HG03571 (cell line): ENCODE data around the gene ASB4.

Source experiments
- ATAC-seq: cut with Tn5 transposase; IDR thresholded peaks from one replicate; pipeline ENCODE4 v1.9.1; 2021; ENCODE audit not compliant: unreplicated experiment

The ASB4 gene

DNA sequence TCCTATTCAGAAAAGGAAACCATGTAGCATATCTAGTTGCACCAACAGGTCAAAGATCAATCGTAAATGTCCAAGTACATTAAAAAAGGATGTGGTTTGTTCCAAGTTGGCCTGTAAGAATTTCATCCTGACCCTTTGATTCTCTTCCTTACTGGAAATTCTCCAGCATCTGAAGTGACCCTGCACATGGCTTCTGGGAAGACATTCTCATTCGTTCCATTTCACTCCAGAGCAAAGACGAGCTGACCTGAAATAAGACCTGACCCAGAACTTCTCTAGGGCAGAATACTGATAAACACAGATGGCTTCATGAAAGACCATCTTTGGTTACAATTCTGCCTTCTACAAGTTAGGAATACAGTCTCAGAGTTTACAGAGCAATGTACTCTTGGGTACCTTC lies 39.8 kb downstream of the ASB4 start:
- no peak for ATAC-seq

DNA sequence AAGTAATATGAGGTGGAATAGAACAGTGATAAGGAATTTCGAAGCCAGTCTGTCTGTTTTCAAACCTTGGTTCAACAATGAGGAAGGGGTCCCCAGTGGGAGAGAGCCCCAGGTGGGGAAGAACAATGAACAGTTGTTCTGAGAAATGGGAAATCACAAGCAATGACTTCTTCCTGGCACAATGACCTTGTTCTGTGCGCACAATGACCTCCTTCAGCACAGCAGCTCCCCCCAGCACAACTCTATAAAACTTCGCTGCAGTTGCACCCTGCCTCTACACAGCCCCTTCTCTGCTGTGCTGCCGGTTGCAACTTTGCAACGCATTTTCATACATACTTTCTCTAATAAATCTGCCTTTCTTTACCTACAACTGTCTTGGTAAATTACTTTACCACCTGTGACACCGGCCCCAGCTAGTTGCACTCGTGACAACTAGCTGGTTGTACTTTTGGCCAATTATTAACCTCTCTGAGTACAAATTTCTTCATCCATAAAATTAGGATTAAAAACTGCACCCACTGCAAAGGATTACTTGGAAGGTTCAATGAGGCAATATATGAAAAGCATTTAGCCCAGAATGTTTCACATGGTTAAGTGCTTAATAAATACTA lies 40.5 kb downstream of the ASB4 start:
- no peak for ATAC-seq

DNA sequence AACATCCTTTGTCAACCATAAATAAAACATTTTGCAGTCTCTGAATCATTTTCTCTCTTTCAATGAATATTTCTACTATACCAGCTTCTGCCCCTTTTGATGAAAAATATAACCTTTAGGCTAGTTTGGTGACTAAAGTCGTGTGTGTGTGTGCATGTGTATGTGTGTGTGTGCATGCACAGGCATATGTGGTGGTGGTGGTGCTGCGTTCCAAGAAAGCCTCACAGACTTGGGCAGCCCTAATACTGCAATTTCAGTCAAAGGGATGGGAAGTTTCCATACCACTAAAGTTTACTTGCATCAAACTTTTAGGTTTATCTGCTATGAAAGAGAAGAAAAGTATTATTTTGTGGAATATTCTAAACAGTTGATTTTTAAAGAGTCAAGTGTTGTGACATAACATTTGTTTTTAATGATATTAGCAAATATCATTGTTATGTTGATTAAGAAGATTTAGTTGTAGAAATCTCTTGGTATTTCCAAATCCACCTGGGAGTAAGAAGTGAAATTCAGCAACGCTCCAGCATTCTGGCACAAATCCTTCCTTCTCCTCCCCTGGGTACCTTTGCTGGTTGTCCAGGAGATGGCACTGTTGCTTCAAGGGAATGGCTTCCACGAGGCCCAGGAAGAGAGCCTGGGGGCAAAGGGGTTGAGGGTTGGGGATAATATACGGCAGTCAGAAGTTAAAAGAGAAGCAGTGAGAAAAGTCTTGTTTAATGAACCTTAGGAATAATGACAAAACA lies 41.5 kb downstream of the ASB4 start:
- peak; percentile 64 for ATAC-seq

DNA sequence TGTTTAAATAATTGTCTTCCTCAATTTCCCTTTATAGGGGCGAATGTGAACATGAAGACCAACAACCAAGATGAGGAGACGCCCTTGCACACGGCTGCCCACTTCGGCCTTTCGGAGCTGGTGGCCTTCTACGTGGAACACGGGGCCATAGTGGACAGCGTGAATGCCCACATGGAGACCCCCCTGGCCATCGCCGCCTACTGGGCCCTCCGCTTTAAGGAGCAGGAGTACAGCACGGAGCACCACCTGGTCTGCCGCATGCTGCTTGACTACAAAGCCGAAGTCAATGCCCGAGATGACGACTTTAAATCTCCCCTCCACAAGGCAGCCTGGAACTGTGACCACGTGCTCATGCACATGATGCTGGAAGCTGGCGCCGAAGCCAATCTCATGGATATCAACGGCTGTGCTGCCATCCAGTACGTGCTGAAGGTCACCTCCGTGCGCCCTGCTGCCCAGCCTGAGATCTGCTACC lies 42.1 kb downstream of the ASB4 start:
- no peak for ATAC-seq

DNA sequence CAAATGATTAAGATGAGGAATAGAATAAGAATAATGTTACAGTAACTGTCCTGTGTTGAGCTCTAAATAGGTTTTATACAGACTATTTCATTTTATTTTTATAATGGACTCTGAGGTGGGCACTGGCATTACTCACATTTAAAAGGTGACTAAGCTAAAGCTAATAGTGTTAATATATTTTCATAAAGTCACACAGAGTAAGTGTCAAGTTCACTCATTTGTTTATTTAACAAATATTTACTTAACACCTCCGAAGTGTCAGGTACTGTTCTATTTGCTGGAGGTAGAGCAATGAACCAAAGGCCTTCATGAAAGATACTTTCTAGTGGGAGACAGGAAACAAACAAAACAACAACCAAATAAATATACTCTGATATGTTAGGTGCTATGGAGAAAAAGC lies 44.0 kb downstream of the ASB4 start:
- no peak for ATAC-seq

DNA sequence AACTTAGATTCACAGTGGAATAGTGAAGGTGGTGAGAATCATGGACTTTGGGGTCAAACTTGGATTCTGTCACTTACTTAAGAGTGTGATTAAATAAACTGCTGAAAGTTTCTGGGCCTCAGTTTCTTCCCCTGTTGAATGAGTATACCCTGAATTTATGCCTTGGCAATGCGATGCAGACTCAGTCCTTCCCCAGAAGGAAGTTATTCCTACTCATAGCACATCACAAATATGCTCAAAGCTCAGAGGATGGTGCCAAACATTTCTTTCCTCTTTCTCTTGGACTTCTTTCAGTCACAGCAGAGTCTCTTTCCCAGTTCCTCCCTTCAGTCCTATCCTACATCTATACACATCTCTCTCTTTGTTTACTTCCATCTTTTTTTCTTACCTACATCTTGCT lies 45.1 kb downstream of the ASB4 start:
- no peak for ATAC-seq

DNA sequence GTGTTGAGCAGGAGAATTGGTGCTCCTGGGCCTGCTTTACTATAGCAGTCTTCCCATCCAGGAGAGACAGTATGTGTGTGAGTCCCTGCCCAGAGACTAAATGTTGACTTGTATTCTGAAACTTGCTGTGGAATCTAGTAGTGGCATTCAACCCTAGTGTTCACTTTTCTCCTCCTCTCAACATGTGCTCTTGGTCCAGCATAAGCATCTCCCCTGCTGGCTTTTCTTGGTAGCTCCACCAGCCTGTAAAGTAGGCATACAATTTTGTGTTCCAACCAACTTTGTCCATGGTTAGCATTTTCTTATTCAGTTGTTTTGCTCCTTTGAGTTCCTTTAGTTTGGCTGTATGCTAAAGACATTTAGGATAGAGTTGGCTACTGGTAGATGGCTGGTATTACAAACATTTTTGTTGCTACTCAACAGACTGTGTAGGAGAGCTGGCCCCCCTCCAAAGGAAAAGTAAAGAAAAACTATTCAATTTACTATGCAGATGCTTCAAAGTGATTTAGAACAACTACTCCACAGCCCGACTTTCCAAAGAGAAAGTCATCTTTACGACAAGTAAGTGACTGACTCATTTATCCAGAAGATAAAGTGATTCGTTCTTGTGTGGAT lies 46.0 kb downstream of the ASB4 start:
- ATAC-seq: no peak

DNA sequence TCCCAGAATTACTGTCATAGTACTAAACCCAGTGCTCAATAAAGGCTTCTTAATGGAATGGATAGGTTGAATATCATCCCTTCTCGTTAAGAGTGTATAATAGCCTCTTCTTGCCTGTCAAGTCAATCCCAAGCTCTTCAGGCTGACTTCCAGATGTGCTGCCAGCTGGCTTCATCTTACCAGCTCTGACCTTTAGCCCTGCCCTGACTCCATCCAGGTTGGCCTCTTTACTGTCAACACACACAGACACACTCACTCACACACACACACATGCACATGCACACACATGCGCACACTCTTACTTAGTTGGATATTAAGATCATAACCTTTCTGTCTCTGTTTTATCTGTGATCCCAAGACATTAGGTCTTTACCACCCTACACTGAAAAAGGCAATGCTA lies 49.1 kb downstream of the ASB4 start:
- ATAC-seq: no peak

DNA sequence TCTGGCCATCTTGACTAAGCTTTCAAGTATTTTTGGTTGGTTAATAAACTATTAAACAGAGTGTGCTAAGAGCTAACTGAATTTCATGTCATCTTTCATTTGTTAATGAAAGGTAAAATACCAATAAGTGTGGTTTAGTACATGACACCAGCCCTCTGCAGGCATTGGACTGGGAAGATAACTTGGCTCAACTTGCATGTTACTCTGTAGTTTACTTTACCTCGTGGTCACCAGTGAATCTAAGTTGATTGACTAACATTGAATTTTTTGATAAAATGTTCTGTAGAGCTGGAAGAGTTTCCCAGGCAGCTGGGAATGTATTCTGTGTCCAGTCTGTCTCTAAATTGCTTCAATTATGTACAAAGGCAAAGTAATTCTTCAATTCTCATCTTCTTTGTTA lies 49.9 kb downstream of the ASB4 start:
- ATAC-seq: no peak

DNA sequence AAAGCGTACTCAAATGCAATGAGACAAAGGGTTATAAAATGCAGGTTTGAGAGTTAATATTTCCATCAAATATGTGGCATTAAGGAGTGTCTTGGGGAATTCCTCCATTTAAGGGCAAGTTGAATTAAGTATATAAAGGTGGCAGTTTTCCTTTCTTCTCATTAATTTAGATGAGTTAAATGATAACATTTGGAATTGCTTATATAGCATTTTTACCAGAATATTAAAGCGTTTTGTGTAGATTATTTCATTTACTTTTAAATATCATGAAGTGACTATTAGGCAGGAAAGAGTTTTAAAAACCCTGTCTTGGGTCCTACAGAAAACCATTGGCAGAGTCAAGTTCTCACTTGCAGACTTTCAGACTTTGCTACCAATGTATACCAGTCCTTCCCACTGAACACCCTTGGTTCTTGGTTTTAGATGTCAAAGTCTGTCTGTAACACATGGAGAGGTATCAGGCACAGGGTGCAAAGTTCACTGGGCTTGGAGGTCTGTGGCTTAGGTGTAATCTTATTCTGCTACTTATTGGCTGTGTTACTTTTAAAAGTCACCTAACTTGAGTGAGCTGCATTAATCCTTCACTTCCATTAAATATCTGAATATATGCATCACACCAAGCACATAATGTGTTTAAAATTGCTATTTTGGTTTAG lies 51.0 kb downstream of the ASB4 start:
- no peak for ATAC-seq

DNA sequence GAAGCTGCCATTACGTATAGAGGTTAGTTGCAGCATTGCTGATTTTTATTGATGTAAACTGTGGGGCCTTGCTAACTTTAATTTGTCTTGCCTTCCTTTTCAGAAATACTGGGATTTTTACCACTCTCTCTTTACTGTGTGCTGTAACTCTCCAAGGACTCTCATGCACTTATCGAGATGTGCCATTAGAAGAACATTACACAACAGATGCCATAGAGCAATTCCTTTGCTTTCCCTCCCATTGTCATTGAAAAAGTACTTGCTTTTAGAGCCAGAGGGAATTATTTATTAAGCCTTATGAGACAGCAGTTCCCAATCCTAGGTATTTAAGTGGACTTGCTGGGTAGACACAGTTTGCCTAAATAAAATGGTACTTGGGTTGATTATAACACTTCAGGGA lies 51.7 kb downstream of the ASB4 start:
- no peak for ATAC-seq

DNA sequence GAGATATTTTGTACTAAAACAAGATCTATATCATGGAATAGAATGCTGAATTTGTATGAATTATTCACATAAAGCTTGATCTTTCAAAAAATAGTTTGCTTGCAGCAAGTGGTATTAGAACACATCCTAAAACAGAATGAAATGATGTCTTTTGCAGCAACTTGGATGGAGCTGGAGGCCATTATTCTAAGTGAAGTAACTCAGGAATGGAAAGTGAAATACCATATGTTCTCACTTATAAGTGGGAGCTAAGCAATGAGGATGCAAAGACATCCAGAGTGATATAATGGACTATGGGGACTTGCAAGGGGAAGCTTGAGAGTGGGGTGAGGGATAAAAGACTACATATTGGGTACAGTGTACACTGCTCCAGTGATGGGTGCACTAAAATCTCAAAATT lies 53.7 kb downstream of the ASB4 start:
- no peak for ATAC-seq

DNA sequence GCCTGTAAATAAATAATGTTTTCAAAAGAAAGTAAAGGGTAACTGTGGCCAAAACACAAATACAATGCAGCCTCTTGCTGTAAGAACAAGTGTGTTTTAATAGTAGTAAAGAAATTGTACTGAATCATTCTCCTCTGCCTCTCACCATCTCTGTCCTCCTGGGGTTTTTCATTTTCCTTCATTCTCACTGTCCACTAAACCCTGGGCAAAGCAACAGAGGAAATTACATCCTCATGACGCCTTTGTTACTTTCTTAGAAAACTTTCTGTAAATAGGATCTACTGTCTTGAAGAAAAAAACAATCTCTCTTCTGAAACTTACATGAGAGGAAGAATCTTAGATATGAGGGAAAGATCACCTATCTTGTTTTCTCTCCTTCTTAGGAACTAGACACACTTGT lies 54.6 kb downstream of the ASB4 start:
- no peak for ATAC-seq

DNA sequence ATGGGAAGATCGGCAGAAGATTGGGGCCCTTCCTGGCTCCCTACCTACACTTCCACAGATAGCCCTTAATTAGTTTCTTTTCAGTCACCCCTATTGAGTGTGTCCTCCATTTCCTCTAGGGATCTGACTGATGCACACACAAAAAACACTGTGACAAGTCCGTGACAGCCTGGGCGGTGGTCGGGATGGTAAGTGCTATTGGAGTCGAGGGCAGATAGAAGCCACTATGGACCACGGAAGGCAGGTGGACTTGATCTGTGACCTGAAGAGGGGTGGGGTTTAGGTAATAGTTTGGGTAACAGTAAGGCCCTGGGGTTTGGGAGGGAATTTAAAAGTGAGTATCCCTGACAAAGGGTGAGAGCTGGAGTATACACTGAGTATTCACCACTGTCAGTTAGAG lies 57.6 kb downstream of the ASB4 start:
- no peak for ATAC-seq

DNA sequence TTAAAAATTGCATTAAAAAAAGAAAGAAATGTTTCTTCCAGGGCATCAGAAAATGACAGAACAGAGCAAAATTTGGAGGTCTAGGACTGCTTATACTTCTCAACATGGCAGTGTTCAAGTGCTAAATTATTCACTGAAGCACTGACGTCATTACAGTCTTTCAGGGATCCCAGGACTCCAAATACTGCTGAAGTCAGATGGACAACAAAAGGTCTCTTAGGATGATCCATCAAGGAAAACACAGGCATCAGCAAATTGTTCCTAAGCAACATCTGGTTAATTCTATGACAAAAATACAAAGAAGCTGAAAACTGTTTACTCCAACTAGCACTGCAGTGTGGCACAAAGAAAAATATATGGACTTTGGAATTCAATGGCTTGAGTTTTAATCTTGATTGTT lies 58.4 kb downstream of the ASB4 start:
- ATAC-seq: no peak

DNA sequence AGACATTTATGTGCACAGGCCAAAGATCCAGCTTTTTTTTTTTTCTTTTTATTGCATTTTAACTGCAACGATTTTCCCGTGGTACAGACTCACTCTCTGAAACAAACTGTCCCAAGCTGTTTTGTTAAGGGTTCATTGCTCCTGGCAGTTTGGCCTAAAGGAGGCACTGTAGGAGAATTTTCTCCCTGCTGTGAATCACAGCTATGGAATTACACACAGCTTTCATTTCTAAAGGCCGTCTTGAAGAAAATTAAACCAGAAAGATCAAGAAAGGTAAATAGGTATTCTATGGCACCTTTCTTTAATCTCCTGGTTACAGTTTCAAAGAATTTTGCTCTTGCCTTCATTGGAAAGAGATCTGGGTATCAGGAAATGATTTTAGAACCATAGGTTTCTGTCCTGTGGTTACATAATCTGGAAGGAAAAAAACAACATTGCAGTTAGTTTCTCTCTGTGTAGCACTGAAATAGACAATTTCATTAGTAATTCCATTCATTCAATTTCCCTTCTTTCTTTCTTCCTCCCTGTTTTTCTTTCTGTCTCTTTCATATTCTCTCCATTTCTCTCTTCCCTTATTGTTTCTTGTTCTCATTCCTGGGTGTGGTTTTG lies 59.4 kb downstream of the ASB4 start:
- ATAC-seq: no peak

DNA sequence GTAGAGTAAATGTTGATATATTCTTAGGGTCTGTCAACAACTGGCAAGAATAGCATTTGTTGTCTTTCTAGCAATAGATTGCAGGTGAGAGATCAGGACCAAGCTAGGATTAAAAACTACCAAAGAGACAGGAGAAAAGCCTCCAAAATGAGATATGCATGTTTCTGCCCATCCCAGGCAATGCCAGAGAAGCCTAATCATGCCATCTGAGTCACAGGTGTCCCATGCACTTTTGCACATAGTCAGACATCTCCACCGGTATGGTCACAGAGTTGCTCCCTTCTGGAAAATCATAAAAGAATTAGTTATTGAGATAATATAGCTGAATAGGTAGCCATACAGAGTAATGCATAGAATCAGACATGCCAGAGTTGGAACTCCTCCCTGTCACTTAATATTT lies 59.9 kb downstream of the ASB4 start:
- no peak for ATAC-seq

DNA sequence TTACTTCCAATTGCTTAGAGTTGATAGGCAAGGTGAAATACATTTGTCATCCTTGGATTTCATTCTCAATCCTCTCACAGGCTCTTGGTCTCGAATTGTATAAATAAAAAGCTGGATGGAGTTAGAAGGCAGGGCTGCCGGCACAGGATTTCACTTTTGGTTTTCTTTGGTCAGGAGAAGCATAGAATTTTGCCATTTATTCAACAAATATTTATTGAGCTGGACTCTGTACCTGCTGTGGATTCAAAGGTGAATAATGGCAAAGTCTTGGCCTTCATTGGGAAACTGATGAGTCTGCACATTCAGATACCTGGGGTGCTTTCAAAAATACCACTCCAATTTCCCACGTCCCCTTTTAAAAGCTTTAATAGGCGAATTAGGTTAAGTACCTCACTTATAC lies 60.9 kb downstream of the ASB4 start:
- ATAC-seq: no peak

DNA sequence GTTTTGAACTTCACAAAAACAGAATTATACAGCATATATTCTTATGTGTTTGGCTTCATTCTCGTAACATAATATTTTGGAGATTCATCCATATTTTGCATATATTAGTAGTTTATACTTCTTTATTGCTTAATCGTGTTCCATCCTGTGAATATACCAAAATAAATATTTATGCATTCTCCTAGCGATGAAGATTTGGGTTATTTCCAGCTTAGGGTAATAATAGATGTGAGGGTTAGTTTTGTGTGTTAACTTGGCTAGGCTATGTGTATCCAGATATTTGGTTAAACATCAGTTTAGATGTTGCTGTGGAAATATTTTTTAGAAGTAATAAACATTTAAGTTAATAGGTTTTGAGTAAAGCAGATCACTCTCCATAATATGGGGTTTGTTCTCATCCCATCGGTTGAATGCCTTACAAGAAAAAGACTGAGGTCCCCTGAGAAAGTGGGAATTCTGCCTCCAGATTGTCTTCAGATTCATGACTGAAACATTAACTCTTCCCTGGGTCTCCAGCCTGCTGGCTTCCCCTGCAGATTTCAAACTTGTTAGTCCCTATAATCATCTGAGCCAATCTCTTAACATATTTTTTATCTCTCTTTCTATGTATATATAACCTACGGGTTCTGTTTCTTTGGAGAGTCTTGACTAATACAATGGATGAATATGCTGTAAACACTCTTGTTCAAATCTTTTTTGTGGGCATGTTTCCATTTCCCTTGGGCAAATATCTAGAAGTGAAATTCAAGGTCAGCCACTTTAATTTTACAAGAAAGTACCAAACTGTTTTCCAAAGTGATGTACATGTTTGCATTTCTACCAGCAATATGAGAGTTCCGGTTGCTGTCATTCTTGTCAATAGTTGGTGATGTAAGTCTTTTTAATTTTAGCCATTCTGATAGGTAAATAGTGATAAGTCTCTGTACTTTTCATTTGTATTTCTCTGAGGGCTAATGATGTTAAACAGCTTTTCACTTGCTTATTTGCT lies 61.9 kb downstream of the ASB4 start:
- no peak for ATAC-seq

DNA sequence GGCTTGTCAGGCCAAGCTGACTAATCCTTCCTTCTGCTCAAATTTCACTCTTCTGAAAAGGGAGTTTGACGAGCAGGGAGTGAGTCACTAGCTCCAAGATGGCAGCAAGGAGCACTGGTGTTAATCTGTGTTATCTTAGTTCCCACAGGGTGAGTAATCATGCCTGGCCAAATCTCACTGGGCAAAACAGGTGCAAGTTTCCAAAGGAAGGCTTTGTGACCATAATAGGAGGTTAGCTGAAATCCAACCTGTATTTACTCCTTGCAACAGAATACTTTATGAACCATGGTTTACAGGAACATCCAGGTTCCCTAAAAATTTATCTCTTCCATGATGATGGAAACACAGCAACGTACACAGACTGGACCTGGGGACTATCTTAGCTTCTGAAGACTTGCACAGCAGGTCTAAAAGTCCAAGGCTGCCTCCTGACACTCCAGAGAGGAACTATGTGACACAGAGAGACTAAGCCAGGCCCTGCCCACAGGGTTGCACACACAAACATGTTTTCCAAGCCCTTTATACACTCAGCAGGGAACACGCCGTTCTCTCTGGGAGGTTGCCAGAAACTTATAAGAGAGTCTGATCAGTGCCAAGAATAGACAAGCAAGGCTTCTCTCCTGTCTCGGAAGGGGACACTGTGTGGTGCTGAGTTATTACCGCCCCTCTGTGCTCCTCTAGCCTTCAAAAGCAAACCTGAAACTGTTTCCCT lies 64.2 kb downstream of the ASB4 start:
- no peak for ATAC-seq
